ENCODE results near the gene RAD18.

DNA sequence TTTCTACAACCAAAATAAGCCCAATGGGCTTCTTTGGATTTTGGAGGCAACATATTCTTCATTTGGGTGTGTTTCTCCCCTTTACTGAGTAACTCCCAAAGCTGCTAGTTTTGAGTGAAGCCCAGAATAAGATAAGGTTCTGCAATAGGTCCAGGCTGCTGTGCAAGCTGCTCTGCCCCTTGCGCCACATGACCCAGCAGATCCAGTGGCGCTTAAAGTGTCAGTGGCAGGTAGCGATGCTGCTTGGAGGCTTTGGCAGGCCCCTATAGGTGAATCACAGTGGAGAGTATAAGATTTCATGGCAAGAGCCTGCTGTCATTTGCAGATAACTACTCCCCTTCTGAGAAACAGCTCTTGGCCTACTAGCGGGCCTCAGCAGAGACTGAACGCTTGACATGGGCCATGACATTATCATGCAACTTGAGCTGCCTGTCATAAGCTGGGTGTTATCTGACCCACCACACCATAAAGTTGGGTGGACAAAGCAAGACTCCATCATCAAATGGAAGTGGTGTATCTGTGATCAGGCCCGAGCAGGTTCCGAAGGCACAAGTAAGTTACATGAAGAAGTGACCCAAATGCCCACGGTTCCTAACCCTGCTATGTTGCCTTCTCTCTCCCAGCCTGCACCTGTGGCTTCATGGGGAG, 105.4 kb downstream of the RAD18 start:
- no peak for TF ChIP-seq EZH2 (IDR thresholded peaks at IDR 0.05; ENCODE audit: insufficient read depth, poor library complexity, severe bottlenecking)
- TF ChIP-seq EZH2phosphoT487 (IDR thresholded peaks at IDR 0.05; ENCODE audit: insufficient read depth, low read depth): no peak
